HG03342 (cell line): ENCODE data around the gene CREB3.

Experiments used
- ATAC-seq: cut with Tn5 transposase; IDR thresholded peaks from one replicate; pipeline ENCODE4 v1.9.1; 2021; ENCODE audit warnings: mild to moderate bottlenecking, moderate library complexity; ENCODE audit not compliant: unreplicated experiment

CREB3 gene

DNA sequence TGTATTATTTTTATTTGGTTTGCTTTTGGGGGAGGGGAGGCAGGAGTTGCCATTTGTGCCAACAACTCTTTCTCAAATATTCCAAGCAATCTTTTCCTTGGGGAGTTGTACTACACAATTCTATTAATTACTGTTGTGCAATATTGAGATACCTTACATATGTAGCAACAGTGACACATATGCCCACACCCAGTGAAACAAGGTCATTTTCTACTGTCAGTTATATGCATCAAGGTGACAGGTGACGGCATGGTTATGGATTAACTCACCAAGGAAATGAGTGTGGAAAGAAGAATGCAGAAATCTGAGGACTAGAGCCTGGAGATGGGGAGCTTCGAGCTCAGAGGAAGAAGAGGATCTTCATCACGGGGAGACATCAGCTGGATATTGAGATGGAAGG, 39.5 kb downstream of the CREB3 start:
- ATAC-seq: no peak

DNA sequence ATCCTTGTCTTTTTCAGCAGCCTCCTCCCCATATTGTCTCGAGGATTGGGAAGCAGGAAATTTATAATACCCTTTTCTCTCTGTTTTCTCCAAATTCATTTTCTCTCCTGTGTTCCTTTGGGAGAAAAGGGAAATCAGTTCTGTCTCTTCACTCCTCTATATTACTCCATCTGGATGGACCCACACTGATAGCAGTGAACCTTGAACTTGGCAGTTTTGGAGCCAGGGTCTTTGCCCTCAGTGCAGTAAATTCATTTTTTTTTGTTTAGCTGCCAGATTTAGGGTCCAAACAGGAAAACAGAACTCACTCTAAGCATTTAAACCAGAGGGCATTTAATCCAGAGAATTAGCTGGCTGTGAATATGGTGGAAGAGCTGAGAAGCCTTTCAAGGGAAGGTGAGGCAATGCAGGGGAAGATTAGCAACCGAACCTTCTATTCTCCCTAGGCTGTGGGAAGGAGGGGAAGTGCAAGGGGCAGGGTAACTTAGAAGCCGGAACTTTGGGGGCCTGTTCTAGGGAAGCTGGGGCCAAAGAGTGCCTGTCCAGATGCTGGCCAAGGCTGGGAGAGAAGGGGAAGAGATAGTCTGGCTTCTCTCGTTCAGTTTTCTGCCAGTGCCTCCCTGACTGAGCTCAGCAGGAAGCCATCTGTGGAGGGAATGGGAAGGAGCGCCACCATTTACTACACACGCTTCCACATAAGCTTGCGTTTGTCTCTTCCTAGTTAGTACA, 42.6 kb downstream of the CREB3 start:
- no peak for ATAC-seq

DNA sequence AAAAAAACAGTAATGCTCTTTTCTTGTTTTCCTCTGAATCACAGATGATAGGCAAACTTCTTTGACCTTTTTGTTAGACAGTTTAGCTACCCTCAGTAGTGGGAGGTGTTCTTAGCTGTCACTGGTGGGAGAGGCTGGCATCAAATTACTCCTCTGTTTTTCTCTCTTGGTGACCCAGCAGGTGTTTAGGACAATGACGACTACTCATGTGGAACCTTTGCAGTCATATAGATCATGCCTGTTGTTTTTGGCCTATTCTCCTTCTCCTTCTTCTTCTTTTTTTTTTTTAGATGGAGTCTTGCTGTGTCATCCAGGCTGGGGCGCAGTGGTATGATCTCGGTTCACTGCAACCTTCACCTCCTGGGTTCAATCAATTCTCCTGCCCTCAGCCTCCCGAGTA, 43.6 kb downstream of the CREB3 start:
- no peak for ATAC-seq

DNA sequence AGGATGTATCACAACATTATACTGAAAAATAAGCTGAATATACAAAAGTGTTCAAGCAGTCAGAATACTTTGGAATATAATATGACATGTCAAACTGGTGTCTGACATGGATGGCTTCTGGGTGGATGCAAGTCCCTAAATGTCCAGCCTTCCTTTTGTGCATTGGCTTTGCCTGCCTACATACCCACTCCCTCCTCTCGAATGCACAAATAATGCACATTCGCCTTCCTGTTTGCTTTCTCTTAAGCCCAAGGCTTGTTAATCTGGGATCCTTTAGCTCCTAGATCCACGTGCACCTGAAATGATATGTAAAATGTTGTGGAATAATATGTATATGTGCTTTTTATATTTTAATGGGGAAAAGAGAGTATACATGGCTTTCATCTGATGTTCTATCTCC, 46.0 kb downstream of the CREB3 start:
- no peak for ATAC-seq

DNA sequence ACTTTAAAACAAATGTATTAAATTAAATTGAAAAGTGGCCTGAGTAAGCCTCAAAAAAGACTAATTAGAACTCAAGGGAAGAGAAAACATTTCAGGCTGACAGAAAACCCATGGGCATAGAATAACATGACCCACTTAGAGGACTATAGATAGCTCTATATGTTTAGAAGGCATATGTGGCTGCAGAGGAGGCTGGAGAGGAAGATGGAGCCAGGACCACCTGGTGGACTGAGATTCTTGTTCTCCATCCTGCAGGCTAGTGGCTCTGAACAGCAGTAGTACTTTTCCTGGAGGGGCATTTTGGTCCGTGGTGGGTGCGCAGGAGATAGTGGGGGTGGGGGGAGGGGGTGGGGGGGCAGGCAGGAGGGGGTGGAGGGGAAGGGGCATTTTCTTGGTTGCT, 48.6 kb downstream of the CREB3 start:
- no peak for ATAC-seq

DNA sequence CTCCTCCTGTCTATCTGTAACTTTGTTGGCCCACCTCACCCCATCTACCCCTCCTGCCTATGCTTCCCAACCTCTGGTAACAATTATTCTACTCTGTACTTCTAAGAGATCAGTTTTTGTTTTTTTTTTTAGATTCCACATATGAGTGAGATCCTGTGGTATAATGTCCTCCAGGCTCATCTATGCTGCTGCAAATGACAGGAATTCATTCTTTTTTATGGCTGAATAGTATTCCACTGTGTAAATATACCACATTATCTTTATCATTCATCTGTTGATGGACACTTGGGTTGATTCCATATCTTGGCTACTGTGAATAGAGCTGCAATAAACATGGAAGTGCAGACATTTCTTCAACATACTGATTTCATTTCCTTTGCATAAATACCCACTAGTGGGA, 51.0 kb downstream of the CREB3 start:
- ATAC-seq: no peak
